Fibroblast of villous mesenchyme (primary cell): ENCODE results near the gene BRD3OS. TPM values are rescaled to one million over a fixed set of nuclear protein-coding genes. Genes with fewer than 3 reads are reported as not detected.
A peak's percentile ranks its signal among the peaks of the same experiment; 100 is the strongest.
"Not testable (repeated sequence)": the region's sequence is repeated elsewhere in the genome, so short reads cannot be mapped to it uniquely, and the experiment has no call there.

ENCODE experiments used
- DNase-seq: peaks from one replicate; pipeline ENCODE4 v3.0.0-alpha.2; 2010; ENCODE audit warnings: low read depth
- H3K4me3 ChIP-seq: 2 replicates; pipeline ENCODE4 v1.5.1; 2011; ENCODE audit warnings: low read depth, mild to moderate bottlenecking, low read length
- total RNA-seq: library from RNA; depleted of rRNA; stranded (reverse); fragments of >200 nt; gene quantifications from 2 replicates; pipeline ENCODE4 v1.2.3, GENCODE V29; 2012
- TF ChIP-seq, protein P1 (sequence below): IDR thresholded peaks from 2 replicates; pipeline ENCODE4 v1.5.1; 2012; ENCODE audit warnings: low read depth, mild to moderate bottlenecking, low read length; ENCODE audit not compliant: insufficient read depth

The BRD3OS gene
- total RNA-seq, 1 donor = 22.9 TPM

DNA sequence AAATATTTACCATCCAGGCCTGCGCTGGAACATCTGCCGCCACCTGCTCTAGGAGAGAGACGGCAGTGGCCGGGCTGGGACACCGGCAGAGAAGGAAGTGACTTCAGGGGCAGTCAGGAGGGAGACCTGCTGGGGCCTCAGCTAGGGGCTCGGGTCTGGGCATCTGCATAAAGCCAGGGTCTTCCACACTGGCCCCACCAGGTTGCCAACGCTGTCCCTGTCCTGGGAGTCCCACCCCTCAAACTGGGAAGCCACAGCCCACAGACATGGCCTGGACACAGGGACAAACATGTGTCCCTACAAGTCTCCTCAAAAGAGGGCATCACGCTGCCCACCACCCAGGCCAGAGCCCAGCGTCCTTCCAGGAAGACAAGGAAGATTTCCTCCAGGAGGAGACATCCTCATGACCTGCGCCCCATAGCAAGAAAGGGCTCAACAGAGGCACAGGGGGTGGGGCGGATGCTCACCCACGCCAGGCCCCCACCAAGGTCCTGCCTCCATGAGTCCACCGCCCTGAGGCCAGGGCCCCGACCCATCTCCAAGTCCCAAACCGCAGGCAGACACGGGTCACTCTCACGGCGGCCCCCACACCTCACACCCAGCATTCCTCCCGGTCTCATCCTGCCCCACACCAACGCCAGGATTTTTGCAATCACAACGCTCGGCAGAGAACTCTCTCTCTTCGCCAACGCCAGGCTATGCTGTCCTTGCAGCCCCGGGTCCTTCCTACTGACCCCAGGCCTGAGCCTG, 42.1 kb upstream of the BRD3OS start:
- no peak overlapping the region for H3K4me3 ChIP-seq
- DNase-seq = no peak
- TF ChIP-seq, protein P1, sequence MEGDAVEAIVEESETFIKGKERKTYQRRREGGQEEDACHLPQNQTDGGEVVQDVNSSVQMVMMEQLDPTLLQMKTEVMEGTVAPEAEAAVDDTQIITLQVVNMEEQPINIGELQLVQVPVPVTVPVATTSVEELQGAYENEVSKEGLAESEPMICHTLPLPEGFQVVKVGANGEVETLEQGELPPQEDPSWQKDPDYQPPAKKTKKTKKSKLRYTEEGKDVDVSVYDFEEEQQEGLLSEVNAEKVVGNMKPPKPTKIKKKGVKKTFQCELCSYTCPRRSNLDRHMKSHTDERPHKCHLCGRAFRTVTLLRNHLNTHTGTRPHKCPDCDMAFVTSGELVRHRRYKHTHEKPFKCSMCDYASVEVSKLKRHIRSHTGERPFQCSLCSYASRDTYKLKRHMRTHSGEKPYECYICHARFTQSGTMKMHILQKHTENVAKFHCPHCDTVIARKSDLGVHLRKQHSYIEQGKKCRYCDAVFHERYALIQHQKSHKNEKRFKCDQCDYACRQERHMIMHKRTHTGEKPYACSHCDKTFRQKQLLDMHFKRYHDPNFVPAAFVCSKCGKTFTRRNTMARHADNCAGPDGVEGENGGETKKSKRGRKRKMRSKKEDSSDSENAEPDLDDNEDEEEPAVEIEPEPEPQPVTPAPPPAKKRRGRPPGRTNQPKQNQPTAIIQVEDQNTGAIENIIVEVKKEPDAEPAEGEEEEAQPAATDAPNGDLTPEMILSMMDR = no peak

- TF ChIP-seq, protein P1 = no peak
- H3K4me3 ChIP-seq = no peak overlapping the region
- DNase-seq = no peak
Measured at GRCh38 chr9:133986061-133986460, 39.2 kb upstream of the BRD3OS start.

DNA sequence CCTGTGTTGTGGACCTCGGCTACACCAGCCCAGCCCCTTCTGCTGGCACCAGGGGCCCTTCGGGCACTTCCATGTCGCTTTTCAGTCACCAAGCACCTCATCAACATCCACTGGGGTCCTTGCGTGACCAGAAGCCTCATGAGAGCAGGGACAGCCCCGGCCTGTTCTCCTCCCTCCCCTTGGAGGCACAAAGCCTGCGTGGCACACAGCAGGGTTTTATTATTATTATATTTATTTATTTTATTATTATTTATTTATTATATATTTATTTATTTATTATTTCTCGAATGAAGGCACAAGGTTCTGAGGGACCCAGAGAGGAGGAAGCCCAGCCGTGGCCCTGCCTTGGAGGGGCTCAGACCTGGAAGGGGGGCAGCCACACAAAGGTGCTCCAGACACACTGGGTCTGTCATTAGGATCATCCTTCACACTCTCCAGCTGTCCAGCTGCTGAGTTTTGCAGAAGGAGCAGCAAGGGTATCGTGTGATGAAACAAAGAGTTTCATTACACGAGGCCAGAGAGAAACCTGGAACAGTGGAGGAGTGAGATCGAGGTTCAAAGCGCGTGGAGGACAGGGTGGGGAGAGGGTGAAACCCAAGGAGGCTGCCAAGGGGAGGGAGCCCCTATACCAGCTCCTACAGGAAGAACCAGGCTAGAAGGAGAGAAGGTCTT, 38.4 kb upstream of the BRD3OS start:
- TF ChIP-seq, protein P1 = no peak
- no peak for DNase-seq
- H3K4me3 ChIP-seq = no peak overlapping the region

DNA sequence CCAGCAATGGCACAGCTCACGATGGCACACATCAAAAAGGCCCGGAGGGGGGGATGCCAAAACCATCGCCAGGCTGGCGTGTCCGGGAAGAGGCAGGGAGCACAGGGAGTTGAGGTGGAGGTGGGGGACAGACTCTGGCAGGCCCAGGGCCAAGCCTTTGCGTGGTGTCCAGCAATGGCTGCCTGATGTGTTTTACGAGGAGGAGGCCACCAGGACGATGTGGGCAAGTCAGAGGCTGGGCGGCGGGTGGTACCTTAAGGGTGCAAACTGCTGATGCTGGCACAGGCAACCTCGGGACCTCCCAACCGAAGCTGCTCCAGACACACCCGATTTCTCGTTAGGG, 37.9 kb upstream of the BRD3OS start:
- TF ChIP-seq, protein P1 = no peak
- DNase-seq = no peak

DNA sequence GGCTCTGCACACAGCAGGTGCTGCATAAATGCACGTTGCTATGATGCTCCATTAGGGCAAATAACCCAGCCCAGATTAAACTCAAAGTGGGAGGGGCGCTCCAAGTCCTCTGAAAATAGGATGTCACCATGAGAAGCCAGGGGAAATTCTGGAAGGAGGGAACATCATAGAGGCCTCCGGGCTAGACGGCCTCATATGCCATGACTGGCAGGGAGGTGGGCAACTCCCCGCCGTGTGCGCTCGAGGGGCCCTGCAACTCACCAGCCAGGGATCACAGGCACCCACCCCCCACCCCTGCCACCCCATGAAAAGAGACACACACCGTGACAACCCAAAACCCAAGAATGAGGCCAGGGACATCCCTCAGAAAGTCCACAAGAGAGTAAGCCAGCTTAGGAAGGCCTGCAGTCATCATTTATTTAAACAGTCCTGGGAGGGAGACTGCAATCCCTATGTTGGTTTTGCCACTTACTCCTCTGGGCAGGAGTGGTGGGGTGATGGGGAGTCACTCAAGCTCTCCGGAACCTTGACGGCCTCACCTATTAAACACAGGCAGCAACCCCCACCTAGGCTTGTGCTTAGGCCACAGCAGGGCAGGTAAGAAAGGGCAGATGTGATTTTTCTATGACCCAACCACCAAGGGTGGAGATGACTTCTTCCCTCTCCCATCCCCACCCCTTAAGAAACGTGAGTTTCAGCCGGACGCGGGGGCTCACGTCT, 37.2 kb upstream of the BRD3OS start:
- no peak overlapping the region for H3K4me3 ChIP-seq
- DNase-seq = no peak
- TF ChIP-seq, protein P1 = no peak

More for the DNA sequence above, 37.9 kb upstream of the BRD3OS start:
- no peak overlapping the region for H3K4me3 ChIP-seq

- H3K4me3 ChIP-seq = not testable (repeated sequence)
Measured at GRCh38 chr9:133988771-133989170, 36.5 kb upstream of the BRD3OS start.

DNA sequence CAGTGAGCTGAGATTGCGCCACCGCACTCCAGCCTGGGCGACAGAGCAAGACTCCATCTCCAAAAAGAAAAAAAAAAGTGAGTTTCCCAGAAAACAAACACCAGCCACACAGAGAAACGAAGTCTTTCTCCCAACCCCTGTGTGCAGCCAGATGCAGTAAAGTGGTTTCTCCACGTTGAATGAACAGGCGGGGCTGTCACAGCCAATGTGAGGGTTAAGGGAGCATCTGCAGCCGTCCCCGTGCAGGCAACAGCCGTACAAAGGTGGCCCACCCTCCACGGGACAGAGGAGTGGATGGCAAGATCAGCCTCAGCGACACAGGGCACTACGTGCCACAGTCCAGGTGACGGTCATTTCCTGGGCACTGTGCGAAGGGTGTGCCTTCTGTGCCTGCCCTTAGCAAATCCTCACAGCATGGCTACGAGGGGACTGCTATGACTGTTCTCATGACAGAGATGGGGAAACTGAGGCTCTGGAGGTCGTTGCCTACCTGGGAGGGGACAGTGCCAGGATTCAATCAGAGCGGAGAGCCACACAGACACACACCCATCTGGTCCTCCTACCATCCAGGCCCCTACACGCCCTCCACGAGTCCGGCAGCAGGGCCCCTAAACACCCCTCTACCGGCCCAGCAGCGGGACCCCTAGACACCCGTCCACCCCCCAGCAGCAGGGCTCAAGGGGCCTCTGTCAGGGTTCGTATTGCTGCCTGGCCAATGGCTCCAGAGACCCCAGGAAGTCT, 35.5 kb upstream of the BRD3OS start:
- TF ChIP-seq, protein P1 = no peak
- no peak for DNase-seq
- peak overlapping the region; percentile 73 for H3K4me3 ChIP-seq

More at GRCh38 chr9:133988771-133989170, 36.5 kb upstream of the BRD3OS start:
- not testable (repeated sequence) for DNase-seq
